A549 (cell line): ENCODE results near the gene KRT8.

Experiments
- EP300 ChIP-seq, 2 experiments: fragments of >200 bp; sonication (Bioruptor Twin); formaldehyde crosslinking; IDR thresholded peaks; 2 replicates in 1 of 2; 3 replicates in 1 of 2; pipeline ENCODE4 v1.6.1; 2016 to 2017
- ESRRA ChIP-seq: fragments of 150-350 bp; IDR thresholded peaks from 2 replicates; pipeline ENCODE4 v1.6.1; 2014; ENCODE audit warnings: mild to moderate bottlenecking, low read length, borderline replicate concordance
- MAX ChIP-seq: IDR thresholded peaks from 2 replicates; pipeline ENCODE4 v1.6.1; 2012
- MYC ChIP-seq: IDR thresholded peaks from 2 replicates; pipeline ENCODE4 v1.6.1; 2012; ENCODE audit warnings: mild to moderate bottlenecking, inconsistent platforms, low read length, improper control_type of control experiment, borderline replicate concordance
- POLR2A ChIP-seq: IDR thresholded peaks from 2 replicates; pipeline ENCODE4 v1.6.1; 2012; ENCODE audit warnings: mild to moderate bottlenecking, low read length
- ZNF302 ChIP-seq: fragments of 250-450 bp; sonication (Bioruptor Pico); IDR thresholded peaks from 2 replicates; pipeline ENCODE4 v1.9.0; 2021; ENCODE audit warnings: inconsistent platforms, mild to moderate bottlenecking, moderate library complexity

- TF ChIP-seq ZNF302 (CRISPR knock-in tag) (no peak), POLR2A (no peak), MYC (no peak), ESRRA (no peak), EP300 (IDR thresholded peaks at IDR 0.05) (no peak), MAX (no peak)
These were observed 11.3 kb upstream of the KRT8 start for GRCh38 chr12:52916216-52916615.
